ENCODE measurements around the gene CYSLTR2. TPM values are rescaled to one million over a fixed set of nuclear protein-coding genes. Genes with fewer than 3 reads are reported as not detected.

CYSLTR2 gene, protein sequence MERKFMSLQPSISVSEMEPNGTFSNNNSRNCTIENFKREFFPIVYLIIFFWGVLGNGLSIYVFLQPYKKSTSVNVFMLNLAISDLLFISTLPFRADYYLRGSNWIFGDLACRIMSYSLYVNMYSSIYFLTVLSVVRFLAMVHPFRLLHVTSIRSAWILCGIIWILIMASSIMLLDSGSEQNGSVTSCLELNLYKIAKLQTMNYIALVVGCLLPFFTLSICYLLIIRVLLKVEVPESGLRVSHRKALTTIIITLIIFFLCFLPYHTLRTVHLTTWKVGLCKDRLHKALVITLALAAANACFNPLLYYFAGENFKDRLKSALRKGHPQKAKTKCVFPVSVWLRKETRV
- not detected in 2 replicates for total RNA-seq (ENCODE audit: low replicate concordance)

DNA sequence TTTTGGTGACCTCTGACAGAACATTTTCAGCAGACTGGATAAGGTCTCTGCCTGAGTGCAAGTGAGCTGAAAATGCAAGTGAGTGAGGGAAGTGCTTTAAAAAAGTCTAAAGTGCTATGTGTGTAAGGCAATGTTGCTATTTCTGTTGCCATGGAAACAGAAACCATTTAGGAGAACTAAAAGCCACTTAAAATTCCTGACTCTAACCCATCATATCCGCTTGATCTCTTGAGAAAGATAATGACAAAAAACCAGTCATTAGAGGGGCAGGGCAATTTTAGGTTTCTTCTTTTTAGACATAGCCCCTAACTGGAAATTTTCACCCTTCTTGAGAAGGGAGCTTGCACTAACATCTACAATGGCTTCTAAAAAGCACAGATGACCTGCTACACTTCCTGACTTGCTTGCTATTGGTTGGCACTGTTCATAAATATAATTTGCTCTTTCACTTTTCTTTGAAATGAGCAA, at the start of gene CYSLTR2:
CYSLTR2 (plus strand) TSS at position 458 of the 468 bp plus-strand sequence. CDS start 52,889 bp downstream, outside the sequence.

Other genes starting within 250 kb of the CYSLTR2 start
- gene LPAR6, start 240.8 kb upstream of the CYSLTR2 start, total RNA-seq (ENCODE audit: low replicate concordance): 5.1 and 7.7 TPM in 2 replicates
- gene RCBTB2, start 120.8 kb upstream of the CYSLTR2 start, total RNA-seq (ENCODE audit: low replicate concordance): 4.7 and 7.6 TPM in 2 replicates

All from smooth muscle cell of the coronary artery (primary cell).